Measurements from ENCODE around the gene RICTOR. TPM values are rescaled to one million over a fixed set of nuclear protein-coding genes. Genes with fewer than 3 reads are reported as not detected.

The RICTOR gene, protein sequence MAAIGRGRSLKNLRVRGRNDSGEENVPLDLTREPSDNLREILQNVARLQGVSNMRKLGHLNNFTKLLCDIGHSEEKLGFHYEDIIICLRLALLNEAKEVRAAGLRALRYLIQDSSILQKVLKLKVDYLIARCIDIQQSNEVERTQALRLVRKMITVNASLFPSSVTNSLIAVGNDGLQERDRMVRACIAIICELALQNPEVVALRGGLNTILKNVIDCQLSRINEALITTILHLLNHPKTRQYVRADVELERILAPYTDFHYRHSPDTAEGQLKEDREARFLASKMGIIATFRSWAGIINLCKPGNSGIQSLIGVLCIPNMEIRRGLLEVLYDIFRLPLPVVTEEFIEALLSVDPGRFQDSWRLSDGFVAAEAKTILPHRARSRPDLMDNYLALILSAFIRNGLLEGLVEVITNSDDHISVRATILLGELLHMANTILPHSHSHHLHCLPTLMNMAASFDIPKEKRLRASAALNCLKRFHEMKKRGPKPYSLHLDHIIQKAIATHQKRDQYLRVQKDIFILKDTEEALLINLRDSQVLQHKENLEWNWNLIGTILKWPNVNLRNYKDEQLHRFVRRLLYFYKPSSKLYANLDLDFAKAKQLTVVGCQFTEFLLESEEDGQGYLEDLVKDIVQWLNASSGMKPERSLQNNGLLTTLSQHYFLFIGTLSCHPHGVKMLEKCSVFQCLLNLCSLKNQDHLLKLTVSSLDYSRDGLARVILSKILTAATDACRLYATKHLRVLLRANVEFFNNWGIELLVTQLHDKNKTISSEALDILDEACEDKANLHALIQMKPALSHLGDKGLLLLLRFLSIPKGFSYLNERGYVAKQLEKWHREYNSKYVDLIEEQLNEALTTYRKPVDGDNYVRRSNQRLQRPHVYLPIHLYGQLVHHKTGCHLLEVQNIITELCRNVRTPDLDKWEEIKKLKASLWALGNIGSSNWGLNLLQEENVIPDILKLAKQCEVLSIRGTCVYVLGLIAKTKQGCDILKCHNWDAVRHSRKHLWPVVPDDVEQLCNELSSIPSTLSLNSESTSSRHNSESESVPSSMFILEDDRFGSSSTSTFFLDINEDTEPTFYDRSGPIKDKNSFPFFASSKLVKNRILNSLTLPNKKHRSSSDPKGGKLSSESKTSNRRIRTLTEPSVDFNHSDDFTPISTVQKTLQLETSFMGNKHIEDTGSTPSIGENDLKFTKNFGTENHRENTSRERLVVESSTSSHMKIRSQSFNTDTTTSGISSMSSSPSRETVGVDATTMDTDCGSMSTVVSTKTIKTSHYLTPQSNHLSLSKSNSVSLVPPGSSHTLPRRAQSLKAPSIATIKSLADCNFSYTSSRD (N-terminal part only)
- total RNA-seq (2014; rRNA removed; shearing (Covaris generic)): 7.3 and 11.0 TPM in 2 replicates

DNA sequence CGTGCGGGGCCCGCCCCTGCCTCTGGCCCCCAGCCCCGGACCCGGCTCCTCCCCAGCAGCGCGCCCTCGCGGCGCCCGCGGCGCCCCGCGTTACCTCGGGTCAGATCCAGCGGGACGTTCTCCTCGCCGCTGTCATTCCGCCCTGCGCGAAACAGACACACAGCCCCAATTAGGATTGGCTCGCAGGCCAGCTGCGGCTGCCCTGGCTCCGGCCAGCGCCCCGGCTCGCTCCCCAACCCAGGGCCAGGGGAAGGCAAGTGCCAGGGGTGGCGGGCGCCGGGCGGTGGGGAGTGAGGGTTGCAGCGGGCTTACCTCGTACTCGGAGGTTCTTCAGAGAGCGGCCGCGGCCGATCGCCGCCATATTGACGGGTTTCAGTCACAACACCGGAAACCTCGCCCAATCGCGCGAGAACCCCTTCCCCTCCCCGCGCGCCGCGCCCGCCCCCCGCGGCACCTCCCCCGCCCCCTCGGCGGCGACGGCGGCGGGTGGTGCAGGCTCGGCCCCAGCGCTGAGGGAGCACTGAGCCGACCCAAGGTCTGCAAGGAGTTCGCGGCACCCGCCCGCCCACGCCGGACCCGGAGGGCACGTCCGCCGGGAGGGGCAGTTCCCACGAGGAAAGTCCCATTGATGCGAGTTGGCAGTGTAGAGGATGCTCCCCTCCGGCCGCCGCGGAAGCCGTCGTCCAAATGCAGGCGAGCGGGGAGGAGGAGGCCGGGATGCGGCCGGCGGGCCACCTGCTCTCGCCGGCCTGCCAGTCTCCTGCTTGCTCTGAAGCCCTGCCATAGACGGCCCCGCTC is at the start of gene RICTOR:
TSS of gene RICTOR (minus strand) at position 383 of the 798 bp plus-strand sequence. CDS start at position 361, 22 bp downstream.
- in situ Hi-C loops (cut with HindIII; ENCODE audit: low sequenced_read_pairs): no loop called here
- DNase-seq (ENCODE audit: low spot score): peak; percentile 85

DNA sequence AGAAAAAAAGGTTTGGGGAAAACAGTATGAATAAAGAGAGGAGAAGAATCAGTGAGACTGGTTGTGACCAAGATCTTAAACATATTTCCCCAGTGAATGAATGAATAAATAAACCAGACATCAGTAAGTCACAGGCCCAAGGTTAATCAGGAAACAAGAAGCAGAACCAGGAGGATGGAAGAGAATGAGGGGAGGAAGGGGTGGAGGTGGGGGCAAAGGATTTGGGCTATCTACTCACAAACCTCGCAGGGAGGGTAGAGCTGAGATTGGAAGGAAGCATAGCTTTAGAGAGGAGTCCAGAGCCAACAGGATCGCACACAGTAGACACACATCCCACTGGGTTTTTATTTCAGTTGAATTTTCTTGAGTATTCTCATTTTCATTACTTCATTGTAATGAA is 47.7 kb upstream of the RICTOR start:
- in situ Hi-C loops (cut with HindIII; ENCODE audit: low sequenced_read_pairs): no loop called here
- DNase-seq (ENCODE audit: low spot score): no peak

DNA sequence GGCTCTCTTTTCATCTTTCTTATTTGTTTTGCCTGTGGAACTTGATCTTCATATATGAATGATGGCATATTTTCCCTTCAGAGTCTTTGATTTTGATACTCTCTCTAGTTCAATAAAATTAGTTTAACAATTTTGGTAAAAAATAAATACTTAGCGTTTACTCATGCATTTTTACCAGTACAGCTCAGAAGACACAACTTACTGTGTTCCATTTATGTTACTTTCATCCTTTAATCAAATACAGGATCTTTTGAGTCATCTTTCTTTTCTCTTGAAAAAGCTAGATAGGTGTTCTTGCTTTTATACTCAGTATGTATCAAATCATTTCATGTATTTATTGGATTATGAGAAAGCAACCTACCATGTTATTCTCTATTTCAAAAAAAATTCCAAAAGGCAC is 47.1 kb upstream of the RICTOR start:
- in situ Hi-C loops (cut with HindIII; ENCODE audit: low sequenced_read_pairs): no loop called here

DNA sequence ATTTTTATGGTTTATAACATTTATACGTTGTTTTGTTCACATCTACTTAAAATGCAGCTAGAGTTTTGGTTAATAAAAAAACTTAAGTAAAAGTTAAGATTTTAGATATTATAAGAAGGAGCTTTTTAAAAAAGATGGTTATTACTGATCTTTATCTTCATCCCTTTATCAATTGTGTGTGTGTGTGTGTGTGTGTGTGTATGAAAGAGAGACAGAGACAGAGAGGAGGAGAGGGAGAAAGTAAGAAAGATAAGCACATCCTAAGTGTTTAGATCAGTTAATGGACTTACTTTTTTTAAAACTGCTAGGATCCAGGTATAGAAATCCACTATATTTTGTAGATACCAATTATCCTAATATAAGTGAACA is 45.8 kb upstream of the RICTOR start:
- in situ Hi-C loops (cut with HindIII; ENCODE audit: low sequenced_read_pairs): no loop called here
- no peak for DNase-seq (ENCODE audit: low spot score)

More for the DNA sequence above, 47.1 kb upstream of the RICTOR start:
- DNase-seq (ENCODE audit: low spot score): no peak

DNA sequence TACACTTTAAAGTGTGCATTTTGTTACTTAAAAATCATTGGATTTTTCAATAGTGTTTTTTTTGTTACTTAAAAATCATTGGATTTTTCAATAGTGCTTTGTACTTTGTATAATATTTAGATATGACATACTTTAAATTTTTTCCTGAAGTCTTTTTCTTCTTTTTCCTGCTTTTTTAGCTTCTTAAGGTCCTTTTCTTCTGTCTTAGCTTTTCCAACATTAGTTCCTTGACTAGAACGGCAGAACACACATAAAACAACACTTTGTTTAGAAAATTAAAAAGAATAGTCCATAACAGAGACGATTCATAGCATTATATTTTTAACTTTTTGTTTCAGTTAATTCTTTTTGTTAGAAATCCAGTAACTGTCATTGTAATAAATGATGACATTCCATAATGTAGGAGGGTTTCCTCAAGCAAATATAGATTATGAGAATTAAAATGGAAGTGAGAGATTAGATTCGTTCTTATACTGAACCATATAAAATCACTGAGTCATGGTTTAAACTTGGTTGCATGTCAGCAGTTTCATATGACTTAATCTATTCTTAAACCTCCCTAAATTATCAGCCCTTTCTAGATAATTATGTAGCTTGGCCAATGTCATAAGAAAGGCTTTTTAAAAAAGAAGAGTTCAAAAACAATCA is 45.3 kb upstream of the RICTOR start:
- in situ Hi-C loops (cut with HindIII; ENCODE audit: low sequenced_read_pairs): no loop called here
- DNase-seq (ENCODE audit: low spot score): no peak

DNA sequence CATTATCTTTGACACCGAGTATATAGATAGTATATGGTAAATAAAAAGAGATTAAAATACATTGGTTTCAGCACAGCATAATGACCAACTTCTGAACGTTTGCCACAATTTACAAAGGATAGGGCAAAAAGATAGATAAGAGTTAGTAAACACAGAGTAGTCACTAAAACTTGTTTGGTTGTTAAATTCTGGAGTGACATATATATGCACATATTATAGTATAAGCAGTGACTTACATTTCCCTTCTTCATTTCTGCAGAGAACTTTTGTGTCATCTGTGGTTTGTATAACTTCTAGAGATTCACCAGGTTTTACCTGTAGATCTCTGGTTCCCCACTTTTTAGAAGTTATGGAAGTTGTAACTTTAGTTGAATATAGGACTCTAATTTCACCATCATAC is 44.4 kb upstream of the RICTOR start:
- in situ Hi-C loops (cut with HindIII; ENCODE audit: low sequenced_read_pairs): no loop called here

DNA sequence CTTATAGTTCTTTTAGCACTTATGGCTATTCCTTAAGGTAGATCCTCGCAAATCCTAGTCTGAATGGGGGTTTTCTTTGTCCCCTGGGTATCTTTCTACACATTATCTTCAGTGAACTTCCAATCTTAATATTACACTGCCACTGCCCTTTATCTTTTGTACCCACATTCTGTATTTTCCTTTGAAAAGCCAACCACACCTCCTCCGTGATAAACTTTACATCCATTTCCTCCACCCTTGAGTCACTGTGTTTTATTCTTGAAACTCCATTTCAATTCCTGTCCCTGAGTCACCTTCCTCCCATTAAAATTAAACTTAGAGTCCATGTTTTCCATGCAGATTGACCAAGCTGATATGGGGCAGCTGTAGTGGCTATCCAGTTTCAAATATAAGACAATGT is 43.2 kb upstream of the RICTOR start:
- DNase-seq (ENCODE audit: low spot score): no peak
- in situ Hi-C loops (cut with HindIII; ENCODE audit: low sequenced_read_pairs): no loop called here

More for the DNA sequence above, 44.4 kb upstream of the RICTOR start:
- no peak for DNase-seq (ENCODE audit: low spot score)

DNA sequence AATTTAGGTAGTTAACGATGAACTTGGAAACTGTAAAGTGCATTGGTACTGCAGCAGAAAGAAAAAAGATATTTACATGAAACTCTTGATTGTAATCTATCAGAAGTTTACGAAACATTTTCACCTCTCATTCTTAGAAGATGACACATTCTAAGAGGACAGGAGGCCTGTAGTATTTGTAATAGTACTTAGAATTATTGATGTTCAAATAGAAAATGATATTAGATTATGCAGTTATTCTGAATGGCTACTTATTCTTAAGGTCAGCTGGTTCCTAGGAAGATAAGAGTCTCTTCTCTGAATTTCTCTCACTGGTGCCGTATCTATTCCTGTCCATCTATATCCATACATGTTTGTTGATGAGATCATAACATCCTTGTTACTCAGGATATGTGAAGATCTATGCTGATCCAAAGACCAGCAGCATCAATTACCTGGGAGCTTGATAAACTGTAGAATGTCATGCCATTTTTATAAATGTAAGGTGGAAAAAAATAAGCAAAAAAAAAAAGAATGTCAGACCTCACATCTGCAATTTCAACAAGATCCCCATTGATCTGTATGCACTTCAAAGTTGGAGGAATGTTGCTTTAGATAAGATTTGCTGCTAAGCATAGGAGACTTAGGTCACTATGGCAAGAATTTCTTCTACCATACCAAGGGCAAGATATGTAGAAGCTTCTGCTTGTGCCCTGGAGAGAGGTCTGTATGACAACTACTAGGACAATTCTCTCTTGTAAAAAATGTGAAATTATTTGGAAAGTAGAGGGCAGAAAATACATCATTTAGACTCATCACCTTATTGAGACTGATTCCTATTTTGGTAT is 42.4 kb upstream of the RICTOR start:
- no peak for DNase-seq (ENCODE audit: low spot score)
- in situ Hi-C loops (cut with HindIII; ENCODE audit: low sequenced_read_pairs): no loop called here

DNA sequence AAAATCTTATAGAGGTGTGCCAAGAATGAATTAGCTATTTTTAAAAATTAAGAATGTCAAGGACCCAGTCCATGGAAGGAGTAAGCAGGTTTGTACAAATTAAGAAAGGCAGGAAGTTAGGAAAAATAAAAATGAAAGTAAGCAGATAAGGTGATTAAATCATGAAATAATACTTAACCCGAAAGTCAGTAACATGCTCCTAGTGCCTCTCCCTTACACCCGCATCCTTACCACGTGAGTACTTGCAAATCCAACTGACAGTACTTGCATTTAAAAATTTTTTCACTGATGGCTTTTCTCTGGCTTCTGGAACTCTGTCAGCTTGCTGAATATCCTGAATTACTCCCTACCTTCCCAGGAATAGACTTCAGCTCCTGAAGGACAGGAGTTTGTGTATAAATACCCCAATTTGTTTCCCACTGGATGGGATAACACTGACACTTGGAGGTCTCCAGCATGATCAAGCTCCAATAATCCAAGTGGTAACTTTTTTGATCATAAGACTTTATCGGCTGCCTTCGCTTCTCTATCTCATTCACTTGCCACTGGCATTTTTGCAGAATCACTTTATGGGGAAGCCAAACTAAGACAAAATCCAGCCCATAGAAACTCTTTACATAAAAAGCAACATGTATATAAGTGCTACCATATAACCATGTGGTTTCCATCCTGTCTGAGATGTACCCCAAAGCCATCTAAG is 41.6 kb upstream of the RICTOR start:
- in situ Hi-C loops (cut with HindIII; ENCODE audit: low sequenced_read_pairs): no loop called here
- no peak for DNase-seq (ENCODE audit: low spot score)

DNA sequence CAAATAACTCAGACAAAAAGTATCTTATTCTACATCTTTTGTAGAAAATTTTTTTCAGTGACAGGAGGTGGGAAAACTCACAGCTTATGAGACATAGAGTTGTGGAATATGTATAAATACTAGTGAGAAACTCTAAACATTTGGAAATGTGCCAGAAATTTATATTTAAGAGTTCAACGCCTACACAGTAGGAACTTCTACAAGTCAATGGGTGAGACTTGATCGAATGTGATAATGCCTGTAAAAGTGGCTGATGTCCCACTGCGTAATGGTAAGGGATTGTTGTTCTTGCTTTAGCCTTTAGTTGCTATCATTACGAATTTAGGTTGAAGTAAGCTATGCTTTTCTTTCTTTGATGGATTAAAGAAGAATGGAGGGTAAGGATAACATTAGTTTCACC is 40.0 kb upstream of the RICTOR start:
- DNase-seq (ENCODE audit: low spot score): no peak
- in situ Hi-C loops (cut with HindIII; ENCODE audit: low sequenced_read_pairs): no loop called here

DNA sequence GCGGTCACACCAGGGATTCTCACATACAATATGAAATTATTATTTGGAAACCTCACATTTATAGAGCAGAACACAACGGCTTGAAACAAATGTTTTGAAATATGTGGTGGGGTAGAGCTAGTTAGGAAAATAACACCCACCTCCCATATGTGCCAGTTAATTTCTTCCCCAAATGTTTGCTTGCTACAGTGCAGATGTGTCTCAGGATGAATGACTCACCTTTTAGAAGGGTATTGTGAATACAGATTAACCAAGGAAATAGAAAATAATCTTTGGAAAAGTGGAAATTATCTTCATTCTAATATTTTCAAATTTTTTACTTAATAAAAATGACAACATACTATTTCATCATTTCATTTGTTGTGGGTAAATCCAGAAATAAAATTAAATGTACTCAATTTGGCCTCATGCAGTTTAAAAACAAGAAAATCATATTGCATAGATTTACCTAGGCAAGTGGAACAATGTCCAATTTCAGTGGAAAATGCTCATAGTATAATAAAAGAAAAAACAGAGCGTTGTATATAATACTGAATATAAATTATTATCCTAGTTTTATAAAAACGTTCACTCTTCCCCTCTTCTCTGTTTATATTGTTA is 39.3 kb upstream of the RICTOR start:
- in situ Hi-C loops (cut with HindIII; ENCODE audit: low sequenced_read_pairs): no loop called here
- DNase-seq (ENCODE audit: low spot score): no peak

DNA sequence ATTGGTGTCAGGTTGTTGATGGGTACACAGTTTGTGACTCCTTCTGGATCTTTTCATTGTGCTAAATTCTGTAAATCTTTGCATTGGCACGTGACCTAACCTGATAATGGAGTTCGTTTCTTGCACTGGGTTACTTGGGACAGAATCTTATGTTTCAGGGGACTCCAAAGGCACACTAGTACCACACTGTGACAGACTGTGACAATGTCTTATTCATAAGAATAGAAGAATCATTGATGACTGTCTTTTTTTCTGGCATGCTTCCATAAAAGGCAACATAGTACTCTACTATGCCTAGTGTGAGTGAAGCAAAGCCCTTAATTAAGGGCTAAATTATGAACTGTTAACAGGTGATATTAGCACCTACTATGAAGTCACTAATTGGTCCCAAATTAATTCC is 35.4 kb upstream of the RICTOR start:
- in situ Hi-C loops (cut with HindIII; ENCODE audit: low sequenced_read_pairs): no loop called here
- DNase-seq (ENCODE audit: low spot score): no peak

DNA sequence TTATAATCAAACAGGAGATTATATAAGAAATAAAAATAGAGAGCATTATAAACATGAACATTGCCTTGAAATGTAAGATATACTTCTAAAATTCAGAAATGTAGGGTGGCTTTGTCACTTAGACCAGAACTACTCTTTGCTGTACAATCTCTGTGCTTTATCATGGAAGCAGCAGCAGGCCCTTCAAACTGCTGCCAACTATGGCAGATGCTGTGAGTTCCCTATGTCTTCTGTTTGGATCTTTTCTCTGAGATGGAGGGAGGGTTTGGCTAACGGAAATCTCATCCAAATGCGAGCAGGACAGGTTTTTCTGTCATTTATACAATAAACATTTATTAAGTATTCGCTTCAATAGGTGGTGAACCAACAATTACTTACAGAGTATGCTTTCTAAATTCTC is 34.8 kb upstream of the RICTOR start:
- peak; percentile 86 for DNase-seq (ENCODE audit: low spot score)

DNA sequence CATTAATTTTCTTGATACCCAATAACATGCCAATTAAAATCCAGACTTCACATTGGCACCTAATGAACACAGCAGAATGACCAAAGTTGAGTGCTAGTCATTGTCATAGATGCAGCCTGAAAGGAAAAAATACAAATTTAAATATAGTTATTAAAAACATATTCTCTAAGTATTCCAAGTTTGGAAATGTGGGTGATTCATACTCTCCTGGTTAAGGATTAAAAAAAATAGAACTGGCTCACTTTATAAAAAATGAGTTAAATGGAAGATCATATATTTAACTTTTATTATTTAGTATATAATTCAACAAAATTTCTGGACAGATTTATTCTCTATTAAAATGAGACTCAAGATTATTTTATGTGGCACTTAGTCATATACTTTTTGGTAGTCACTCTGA is 33.2 kb upstream of the RICTOR start:
- in situ Hi-C loops (cut with HindIII; ENCODE audit: low sequenced_read_pairs): no loop called here
- DNase-seq (ENCODE audit: low spot score): no peak

More for the DNA sequence above, 34.8 kb upstream of the RICTOR start:
- in situ Hi-C loops (cut with HindIII; ENCODE audit: low sequenced_read_pairs): no loop called here

DNA sequence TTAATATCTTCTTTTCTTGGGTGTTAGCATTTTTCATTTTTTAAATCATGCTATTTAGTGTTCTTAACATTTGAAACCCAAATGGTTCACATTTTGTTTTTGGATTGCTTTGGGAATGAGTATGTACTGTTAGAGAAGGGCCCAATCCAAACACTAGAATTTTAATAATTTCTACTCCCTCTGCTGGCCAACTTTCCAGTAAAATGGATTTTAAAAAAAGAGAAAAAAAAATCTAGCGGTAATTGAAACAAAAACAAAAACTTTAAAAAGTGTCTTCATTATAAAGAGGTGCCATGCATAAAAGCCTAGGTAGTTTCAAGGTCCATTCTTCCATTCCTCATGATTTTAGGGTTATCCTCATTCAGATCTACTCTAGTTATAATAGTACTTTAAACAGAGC is 32.1 kb upstream of the RICTOR start:
- no peak for DNase-seq (ENCODE audit: low spot score)
- in situ Hi-C loops (cut with HindIII; ENCODE audit: low sequenced_read_pairs): no loop called here

DNA sequence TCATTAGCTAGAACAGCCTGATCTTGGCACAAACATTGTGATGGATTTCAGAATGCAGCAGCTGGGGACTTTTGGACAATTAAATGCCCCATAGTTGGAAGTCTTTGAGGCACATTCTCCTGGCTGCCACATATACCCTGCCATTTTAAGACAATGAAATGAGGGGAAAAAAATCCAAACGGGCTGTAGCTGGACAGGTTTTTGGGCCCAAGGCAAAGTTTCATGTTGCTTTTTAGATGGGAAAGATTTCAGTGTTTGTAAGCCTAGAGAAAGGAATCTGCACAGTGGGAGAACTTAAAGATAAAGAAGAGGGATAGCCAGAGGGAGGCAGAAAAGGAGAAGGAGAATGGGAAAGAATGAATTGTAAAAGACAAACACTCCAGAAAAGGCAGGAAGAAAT is 30.0 kb upstream of the RICTOR start:
- DNase-seq (ENCODE audit: low spot score): no peak
- in situ Hi-C loops (cut with HindIII; ENCODE audit: low sequenced_read_pairs): no loop called here

All from G401 (cell line).